NCI-H510A treated with DMSO at 0.1 percent for 48 hours (cell line): Measurements from ENCODE around the gene LIMD2.

Source experiments
- DNase-seq: peaks from one replicate; lab custom pipeline; 2025; lab: John Stamatoyannopoulos, UW

LIMD2 gene

DNA sequence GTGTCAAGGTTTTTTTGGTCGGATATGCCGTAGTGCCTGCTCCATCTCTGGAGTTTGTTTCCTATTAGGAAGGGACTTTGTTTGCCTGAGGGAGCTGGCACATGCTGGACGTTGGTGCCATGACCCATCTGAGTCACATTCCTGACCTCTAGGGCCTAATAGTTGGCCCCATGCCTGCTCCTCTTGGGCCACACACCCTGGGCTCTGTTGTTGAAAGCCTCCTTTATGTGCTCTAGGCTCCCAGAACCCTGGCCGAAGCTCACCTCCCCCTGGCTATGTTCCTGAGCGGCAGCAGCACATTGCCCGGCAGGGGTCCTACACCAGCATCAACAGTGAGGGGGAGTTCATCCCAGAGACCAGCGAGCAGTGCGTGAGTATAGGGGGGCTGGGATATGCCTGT, 18.4 kb downstream of the LIMD2 start:
- DNase-seq: no peak

DNA sequence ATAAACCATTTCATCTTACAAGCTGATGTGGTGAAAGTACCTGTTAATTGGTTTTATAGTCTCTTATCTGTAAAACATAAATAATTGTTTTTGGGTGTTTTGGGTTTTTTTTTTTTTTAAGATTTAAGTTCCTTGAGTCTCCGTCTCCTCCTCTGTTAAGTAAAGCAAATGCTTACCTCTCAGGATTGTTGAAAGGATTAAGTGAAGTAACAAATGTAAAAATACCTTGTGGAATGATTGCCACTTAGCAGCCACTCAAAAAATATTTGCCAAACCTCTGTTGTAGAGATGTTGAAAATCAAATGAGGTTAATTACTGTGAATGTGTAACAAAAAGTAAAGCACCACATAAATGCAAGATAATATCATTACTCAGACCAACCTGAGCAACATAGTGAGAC, 19.2 kb downstream of the LIMD2 start:
- DNase-seq: no peak

DNA sequence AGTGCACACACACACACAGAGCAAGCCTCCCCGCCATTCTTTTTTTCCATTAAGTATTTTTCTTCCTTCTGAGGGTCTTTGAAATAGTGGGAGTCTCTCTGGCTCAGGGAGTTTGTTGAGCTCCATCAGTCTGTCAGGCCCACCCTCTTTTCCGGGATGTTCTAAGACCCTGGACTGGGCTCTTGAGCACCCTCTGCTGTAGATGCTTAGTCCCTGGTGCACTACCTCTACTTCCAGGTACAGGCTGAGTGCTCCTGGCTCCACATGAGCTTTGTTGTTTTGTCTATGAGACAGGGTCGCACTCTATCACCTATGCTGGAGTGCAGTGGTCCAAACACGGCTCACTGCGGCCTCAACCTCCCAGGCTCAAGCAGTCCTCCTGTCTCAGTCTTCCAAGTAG, 20.7 kb downstream of the LIMD2 start:
- DNase-seq: no peak

GRCh38 chr17:63676584-63676983, 23.3 kb downstream of the LIMD2 start:
- no peak for DNase-seq

GRCh38 chr17:63675607-63676546, 24.0 kb downstream of the LIMD2 start:
- no peak for DNase-seq

- DNase-seq: no peak
Measured at GRCh38 chr17:63675231-63675606, 24.7 kb downstream of the LIMD2 start.

- no peak for DNase-seq
Measured at GRCh38 chr17:63672856-63673255, 27.1 kb downstream of the LIMD2 start.

GRCh38 chr17:63665527-63666214, 34.3 kb downstream of the LIMD2 start:
- DNase-seq: no peak

DNA sequence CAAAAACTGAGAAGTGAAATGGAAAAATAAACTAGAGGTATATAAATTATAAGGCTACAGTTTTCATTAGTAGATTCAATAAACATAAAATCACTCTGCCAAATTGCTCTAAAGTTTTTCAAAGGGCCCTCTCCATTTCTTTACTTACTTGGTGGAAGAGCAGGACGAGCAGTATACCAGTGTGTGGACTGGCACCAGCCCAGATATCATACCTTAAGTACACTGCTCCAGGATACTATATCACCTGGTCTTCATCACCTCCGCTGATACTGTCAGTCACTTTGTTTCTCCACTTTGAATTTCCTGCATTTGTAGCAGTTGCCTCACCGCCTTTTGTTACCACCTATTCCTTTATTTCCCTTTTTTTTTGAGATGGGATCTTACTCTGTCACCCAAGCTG, 40.1 kb downstream of the LIMD2 start:
- no peak for DNase-seq

- DNase-seq: no peak
Measured at GRCh38 chr17:63658366-63658765, 41.6 kb downstream of the LIMD2 start.

- no peak for DNase-seq
Measured at GRCh38 chr17:63657786-63658185, 42.1 kb downstream of the LIMD2 start.

DNA sequence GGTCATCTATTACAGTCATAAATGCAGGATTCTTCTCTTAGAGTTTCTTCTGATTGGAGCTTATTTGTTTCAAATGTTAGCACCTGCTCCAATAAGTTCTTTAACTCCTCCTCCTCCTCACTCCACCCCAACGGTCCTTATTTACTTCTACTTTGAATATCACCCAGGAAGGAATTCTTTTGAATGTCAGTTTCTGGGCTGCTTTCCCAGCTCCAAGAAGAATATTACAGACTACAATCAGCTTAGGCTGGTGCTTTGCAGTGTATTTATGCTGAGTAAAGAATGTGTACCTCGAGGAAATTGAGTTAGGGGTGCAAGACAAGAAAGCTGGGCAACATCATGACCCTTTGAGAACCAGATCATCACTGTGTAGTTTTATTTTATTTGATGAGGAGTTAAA, 46.9 kb downstream of the LIMD2 start:
- DNase-seq: no peak

DNA sequence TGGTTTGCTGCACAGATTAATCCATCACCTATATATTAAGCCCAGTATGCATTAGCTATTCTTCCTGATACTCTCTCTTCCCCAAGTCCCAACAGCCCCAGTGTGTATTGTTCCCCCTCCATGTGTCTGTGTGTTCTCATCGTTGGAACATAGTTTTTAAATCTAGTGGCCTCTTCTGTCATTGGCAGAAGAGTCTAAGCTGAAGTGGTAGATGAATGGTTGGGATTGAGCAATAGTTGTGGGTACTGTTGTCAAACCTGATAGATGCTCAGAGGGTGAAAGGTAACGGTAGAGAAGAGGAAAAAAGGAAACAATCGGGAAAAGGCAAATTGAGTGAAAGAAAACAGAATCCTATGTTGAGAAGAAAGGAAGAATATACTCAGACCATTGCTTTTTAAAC, 47.8 kb downstream of the LIMD2 start:
- DNase-seq: peak; percentile 18

DNA sequence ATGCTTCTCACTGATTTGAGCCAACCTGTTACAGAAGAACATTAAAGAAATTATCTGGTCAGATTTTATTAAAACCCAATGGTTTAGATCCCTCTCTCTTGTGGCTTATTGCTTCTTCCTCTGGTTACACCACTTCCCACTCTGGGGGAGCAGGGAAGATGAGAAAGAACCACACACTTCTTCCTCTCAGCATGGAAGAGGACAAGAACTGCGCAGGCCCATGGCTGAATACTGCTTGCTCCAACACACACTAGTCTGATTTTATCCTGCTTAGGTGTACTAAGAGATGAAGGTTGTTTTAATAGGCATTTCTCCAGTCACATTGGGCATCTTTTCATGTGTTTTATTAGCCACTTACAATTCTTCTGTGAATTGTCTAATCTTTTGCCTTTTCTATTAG, 50.1 kb downstream of the LIMD2 start:
- DNase-seq: no peak

DNA sequence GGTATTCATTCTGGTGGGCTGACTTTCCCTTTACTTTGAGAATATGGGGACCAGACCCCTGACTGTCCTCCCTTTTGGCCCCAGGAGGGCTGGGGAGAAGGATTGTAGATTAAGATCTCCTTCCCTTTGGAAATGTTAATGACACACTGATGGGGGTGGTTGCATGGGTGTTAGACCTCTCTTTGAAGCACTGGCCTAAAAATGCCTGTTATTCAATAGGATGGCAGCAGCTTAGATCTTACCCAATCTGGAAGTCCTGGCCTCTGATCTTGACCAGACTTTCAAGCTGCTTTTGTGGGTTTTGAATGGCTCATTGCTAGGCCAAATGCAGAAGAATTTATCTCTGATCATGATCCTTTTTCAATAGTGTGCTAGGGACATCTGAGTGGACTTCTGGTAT, 52.0 kb downstream of the LIMD2 start:
- DNase-seq: no peak

- DNase-seq: no peak
Measured at GRCh38 chr17:63647065-63647725, 52.7 kb downstream of the LIMD2 start.

DNA sequence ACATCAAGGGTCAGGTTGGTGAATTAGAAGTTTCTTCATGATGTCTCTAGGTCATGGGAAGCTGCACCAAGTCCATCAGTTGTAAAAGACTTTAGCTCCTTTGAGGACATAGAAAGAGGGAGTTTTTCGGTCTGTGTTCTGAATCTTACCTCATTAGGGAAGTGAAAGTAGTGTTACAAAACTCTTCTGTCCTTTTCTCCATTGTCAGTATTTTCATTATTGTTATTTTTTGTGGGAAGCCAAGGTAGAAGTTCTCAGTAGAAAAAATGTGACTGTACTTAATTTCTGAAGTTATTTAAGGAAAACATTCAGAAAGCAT, 53.5 kb downstream of the LIMD2 start:
- no peak for DNase-seq
